IMR-90 (cell line): Measurements from ENCODE around the gene ATP6V1A. TPM values are rescaled to one million over a fixed set of nuclear protein-coding genes. Genes with fewer than 3 reads are reported as not detected.

Source experiments
- ATAC-seq: fragments of 200-7000 bp; cut with Tn5 transposase; 2 replicates; pipeline ENCODE4 v1.9.1; 2020; ENCODE audit warnings: low read depth, mild to moderate bottlenecking, moderate library complexity
- BruUV-seq: library from RNA; stranded (reverse); fragments of 400-500 nt; replicated peaks from 2 replicates; lab custom pipeline; 2021; lab: Mats Ljungman, UMichigan
- CTCF ChIA-PET: fragments of 300-600 bp; formaldehyde crosslinking; extraction: SDS; loops from one replicate; lab custom pipeline; 2021; ENCODE audit warnings: antibody characterized with exemption; lab: Yijun Ruan, JAX
- POLR2A ChIA-PET: fragments of 300-600 bp; sonication (Branson Sonifier 250); formaldehyde crosslinking; loops from one replicate; lab custom pipeline; 2022; ENCODE audit warnings: antibody characterized with exemption; ENCODE audit not compliant: unreplicated experiment; lab: Charles Lee
- DNase-seq: peaks from one replicate; pipeline ENCODE4 v3.0.0; 2013
- H2AFZ ChIP-seq: replicated peaks from 2 replicates; pipeline ENCODE3; 2013; ENCODE audit warnings: low read length, mild to moderate bottlenecking; ENCODE audit not compliant: poor library complexity
- H2AK5ac ChIP-seq: 2 replicates; pipeline ENCODE4 v1.6.1; 2013; ENCODE audit warnings: low read depth, low read length, inconsistent platforms
- H2AK9ac ChIP-seq: replicated peaks from 2 replicates; pipeline ENCODE3; 2013; ENCODE audit warnings: mild to moderate bottlenecking, low read depth, low read length, moderate library complexity; ENCODE audit not compliant: poor library complexity
- H2BK120ac ChIP-seq: 2 replicates; pipeline ENCODE4 v1.6.1; 2013; ENCODE audit warnings: low read depth, low read length, inconsistent platforms
- H2BK15ac ChIP-seq: 3 replicates; pipeline ENCODE4 v1.6.1; 2013; ENCODE audit warnings: low read depth, low read length, inconsistent platforms
- H2BK20ac ChIP-seq: 2 replicates; pipeline ENCODE4 v1.6.1; 2013; ENCODE audit warnings: low read depth, mild to moderate bottlenecking, inconsistent platforms, low read length, moderate library complexity
- H2BK5ac ChIP-seq: 2 replicates; pipeline ENCODE4 v1.6.1; 2013; ENCODE audit warnings: mild to moderate bottlenecking, low read depth, low read length, inconsistent platforms; ENCODE audit not compliant: poor library complexity, severe bottlenecking
- H3K14ac ChIP-seq: replicated peaks from 2 replicates; pipeline ENCODE4 v1.6.1; 2013; ENCODE audit warnings: low read depth, low read length, inconsistent platforms
- H3K18ac ChIP-seq: 2 replicates; pipeline ENCODE4 v1.6.1; 2013; ENCODE audit warnings: low read depth, low read length, control low read depth
- H3K23ac ChIP-seq: 2 replicates; pipeline ENCODE4 v1.6.1; 2013; ENCODE audit warnings: low read depth, low read length, inconsistent platforms
- H3K27ac ChIP-seq: 2 replicates; pipeline ENCODE4 v1.5.1; 2013; ENCODE audit warnings: mild to moderate bottlenecking, control low read depth, low read length; ENCODE audit not compliant: insufficient read depth
- H3K27me3 ChIP-seq: 2 replicates; pipeline ENCODE4 v1.6.1; 2013; ENCODE audit warnings: low read length; ENCODE audit not compliant: control insufficient read depth, insufficient read depth
- H3K36me3 ChIP-seq: 2 replicates; pipeline ENCODE4 v1.6.1; 2013; ENCODE audit warnings: low read length, mixed read lengths; ENCODE audit not compliant: control insufficient read depth, insufficient read depth
- H3K4ac ChIP-seq: 2 replicates; pipeline ENCODE4 v1.6.1; 2013; ENCODE audit warnings: low read depth, low read length, inconsistent platforms
- H3K4me1 ChIP-seq: 2 replicates; pipeline ENCODE4 v1.6.1; 2013; ENCODE audit warnings: low read length, mixed read lengths; ENCODE audit not compliant: control insufficient read depth, insufficient read depth
- H3K4me2 ChIP-seq: 2 replicates; pipeline ENCODE4 v1.6.1; 2013; ENCODE audit warnings: low read depth, mild to moderate bottlenecking, control low read depth, low read length, moderate library complexity
- H3K4me3 ChIP-seq: 2 replicates; pipeline ENCODE4 v1.5.1; 2013; ENCODE audit warnings: low read depth, mild to moderate bottlenecking, control low read depth, low read length, moderate library complexity; ENCODE audit not compliant: insufficient read depth
- H3K56ac ChIP-seq: 2 replicates; pipeline ENCODE4 v1.6.1; 2013; ENCODE audit warnings: low read length, inconsistent platforms; ENCODE audit not compliant: insufficient read depth; ENCODE audit errors: extremely low read depth
- H3K79me1 ChIP-seq, 2 experiments: 2 replicates each; pipeline ENCODE4 v1.6.1; 2013; ENCODE audit warnings: low read length in 2 of 2, inconsistent platforms in 1 of 2, low read depth in 1 of 2
- H3K9ac ChIP-seq: 2 replicates; pipeline ENCODE4 v1.6.1; 2013; ENCODE audit warnings: low read depth, low read length, control low read depth
- H3K9me1 ChIP-seq: 2 replicates; pipeline ENCODE4 v1.6.1; 2013; ENCODE audit warnings: low read length, inconsistent platforms; ENCODE audit not compliant: insufficient read depth
- H3K9me3 ChIP-seq: 2 replicates; pipeline ENCODE4 v1.6.1; 2013; ENCODE audit warnings: low read length; ENCODE audit not compliant: control insufficient read depth, insufficient read depth
- H4K20me1 ChIP-seq: 2 replicates; pipeline ENCODE4 v1.6.1; 2013; ENCODE audit warnings: low read length, inconsistent platforms; ENCODE audit not compliant: insufficient read depth
- H4K5ac ChIP-seq: 2 replicates; pipeline ENCODE4 v1.6.1; 2013; ENCODE audit warnings: mild to moderate bottlenecking, low read depth, low read length, control low read depth
- H4K8ac ChIP-seq, 2 experiments: 2 replicates each; pipeline ENCODE4 v1.6.1; 2013; ENCODE audit warnings: low read depth in 2 of 2, low read length in 2 of 2, control low read depth in 1 of 2, inconsistent platforms in 1 of 2
- H4K91ac ChIP-seq: 2 replicates; pipeline ENCODE4 v1.6.1; 2013; ENCODE audit warnings: low read depth, low read length, inconsistent platforms; ENCODE audit not compliant: insufficient read depth
- BHLHE40 ChIP-seq: fragments of 150-350 bp; IDR thresholded peaks from 2 replicates; pipeline ENCODE4 v1.6.1; 2016; ENCODE audit warnings: mild to moderate bottlenecking, low read depth, low read length
- CHD1 ChIP-seq: IDR thresholded peaks from 2 replicates; pipeline ENCODE4 v1.6.1; 2012; ENCODE audit warnings: low read depth, low read length, improper control_type of control experiment
- CTCF ChIP-seq: conservative IDR thresholded peaks from 2 replicates; pipeline ENCODE4 v1.5.1; 2012; ENCODE audit warnings: mild to moderate bottlenecking, low read depth, low read length, improper control_type of control experiment
- FOS ChIP-seq: fragments of 150-350 bp; IDR thresholded peaks from 2 replicates; pipeline ENCODE4 v1.6.1; 2016; ENCODE audit warnings: low read depth, low read length
- MAFK ChIP-seq: IDR thresholded peaks from 2 replicates; pipeline ENCODE4 v1.6.1; 2012; ENCODE audit warnings: low read depth, low read length, improper control_type of control experiment
- MAZ ChIP-seq: IDR thresholded peaks from 2 replicates; pipeline ENCODE4 v1.6.1; 2012; ENCODE audit warnings: low read depth, mild to moderate bottlenecking, low read length, improper control_type of control experiment, moderate library complexity, borderline replicate concordance
- MXI1 ChIP-seq: IDR thresholded peaks from 2 replicates; pipeline ENCODE4 v1.6.1; 2012; ENCODE audit warnings: low read depth, mild to moderate bottlenecking, low read length, moderate library complexity, borderline replicate concordance
- POLR2A ChIP-seq: IDR thresholded peaks from 2 replicates; pipeline ENCODE4 v1.6.1; 2012; ENCODE audit warnings: mild to moderate bottlenecking, low read depth, low read length
- RAD21 ChIP-seq: IDR thresholded peaks from 2 replicates; pipeline ENCODE4 v1.6.1; 2012; ENCODE audit warnings: low read length, improper control_type of control experiment
- RCOR1 ChIP-seq: IDR thresholded peaks from 2 replicates; pipeline ENCODE4 v1.6.1; 2012; ENCODE audit warnings: mild to moderate bottlenecking, low read length, improper control_type of control experiment; ENCODE audit not compliant: insufficient replicate concordance
- RFX5 ChIP-seq: IDR thresholded peaks from 2 replicates; pipeline ENCODE4 v1.8.0; 2012; ENCODE audit warnings: low read depth, mild to moderate bottlenecking, low read length, moderate library complexity
- USF2 ChIP-seq: fragments of 150-350 bp; IDR thresholded peaks from 2 replicates; pipeline ENCODE4 v1.6.1; 2017; ENCODE audit warnings: mild to moderate bottlenecking, antibody characterized with exemption, low read length, low read depth
- WGBS, 2 experiments: methylation state at CpG; one replicate each; pipeline versions ENCODE4 v1.1.5 to v1.1.7; 2013; ENCODE audit warnings: missing lambda C conversion rate in 2 of 2; ENCODE audit not compliant: insufficient read length in 1 of 2; ENCODE audit errors: extremely low coverage in 2 of 2; 5-methylcytosine and 5-hydroxymethylcytosine counted together
- dilution Hi-C: fragments of 300-500 bp; cut with HindIII; formaldehyde crosslinking; loops from one replicate; pipeline ENCODE4 v1.14.3; 2018; ENCODE audit warnings: low sequenced_read_pairs; ENCODE audit not compliant: unreplicated experiment
- in situ Hi-C: fragments of 300-500 bp; cut with MboI; formaldehyde crosslinking; loops from 3 replicates; pipeline ENCODE4 v1.14.3; 2019; ENCODE audit warnings: low sequenced_read_pairs, inconsistent platforms, mixed read lengths
- intact Hi-C: fragments of 100-400 bp; cut with micrococcal nuclease; formaldehyde crosslinking; loops from 2 replicates; pipeline ENCODE4 v1.10.0; 2022
- polyA plus RNA-seq, 3 experiments: library from polyadenylated mRNA; depleted of rRNA; stranded (reverse); fragments of >200 nt; gene quantifications; 2 replicates each; pipeline ENCODE4 v1.2.3, GENCODE V29; 2012; ENCODE audit warnings: low replicate concordance in 1 of 3
- total RNA-seq: library from RNA; depleted of rRNA; stranded (reverse); fragments of >200 nt; gene quantifications from 2 replicates; pipeline ENCODE4 v1.2.3, GENCODE V29; 2012

ATP6V1A gene
- total and polyA plus RNA-seq, 2 of the 4 experiments (the other 2 are of a cell fraction), result 15.1 to 98.0 TPM

GRCh38 chr3:113828600-113828999 is 81.8 kb downstream of the ATP6V1A start:
- H3K9me1 ChIP-seq, result peaks cover 4% of the 10 kb centered on the region; the same call in 1 of the 2 replicates
- ChIA-PET POLR2A (no interaction called here), CTCF (no interaction called here)
- intact Hi-C loops, result no loop called here
- ATAC-seq (no peak), DNase-seq (no peak)
- H4K8ac ChIP-seq, result 0 out of 4 replicates have a peak overlapping the region, but pooled peaks of 1 of the 2 experiments have one; percentile 28
- dilution Hi-C loops, result no loop called here
- peak overlapping the region; percentile 58; the same call in 1 of the 3 replicates for H2BK15ac ChIP-seq
- no peaks in the 10 kb centered on the region for H4K20me1 ChIP-seq
- H3K27ac ChIP-seq, result no peak overlapping the region
- no peak overlapping the region for H2AFZ ChIP-seq
- peaks cover 6% of the 10 kb centered on the region for H3K4me1 ChIP-seq
- no peak overlapping the region for H3K4ac ChIP-seq
- no peaks in the 10 kb centered on the region for H3K27me3 ChIP-seq
- H3K79me1 ChIP-seq, result 0 out of 4 replicates have a peak, but pooled peaks cover 0 to 3% of the 10 kb centered on the region in 2 experiments
- H3K9ac ChIP-seq, result no peak overlapping the region
- H2AK5ac ChIP-seq, result peak overlapping the region; percentile 51; the same call in 1 of the 2 replicates
- H2AK9ac ChIP-seq, result no peak overlapping the region
- H3K56ac ChIP-seq, result no peak overlapping the region
- BruUV-seq, result no TSS peak
- H4K5ac ChIP-seq, result no peak overlapping the region
- WGBS, 2 experiments, result 67% methylated on average over 1 of the region's 1 CpG; no CpG with 5 or more reads in 1 of the 2 experiments
- H3K9me3 ChIP-seq, result no peaks in the 10 kb centered on the region
- in situ Hi-C loops, result no loop called here
- no peak overlapping the region for H4K91ac ChIP-seq
- no peak overlapping the region for H3K4me3 ChIP-seq
- no peak overlapping the region for H3K23ac ChIP-seq
- peak overlapping the region; percentile 78; the same call in 1 of the 2 replicates for H2BK20ac ChIP-seq
- H3K18ac ChIP-seq, result no peak overlapping the region; the same call in 1 of the 2 replicates
- H2BK120ac ChIP-seq, result peak overlapping the region; percentile 51; the same call in 1 of the 2 replicates
- H3K14ac ChIP-seq, result peak overlapping the region; percentile 55; the same call in 1 of the 2 replicates
- H3K36me3 ChIP-seq, result no peaks in the 10 kb centered on the region
- TF ChIP-seq BHLHE40 (no peak), MAFK (no peak), CTCF (no peak), POLR2A (no peak), USF2 (no peak), RFX5 (no peak), MXI1 (no peak), MAZ (no peak), FOS (no peak), CHD1 (no peak), RAD21 (no peak), RCOR1 (no peak)
- no peak overlapping the region for H2BK5ac ChIP-seq
- no peak overlapping the region for H3K4me2 ChIP-seq
